Mesothelial cell of epicardium (in vitro differentiated cells): ENCODE measurements around the gene BRSK2. TPM values are rescaled to one million over a fixed set of nuclear protein-coding genes. Genes with fewer than 3 reads are reported as not detected.
"Not testable (repeated sequence)": the region's sequence is repeated elsewhere in the genome, so short reads cannot be mapped to it uniquely, and the experiment has no call there.

Experiments
- DNase-seq, 2 experiments: peaks; one replicate each; pipeline ENCODE4 v3.0.0; 2021; ENCODE audit warnings: low spot score in 2 of 2; ENCODE audit not compliant: unreplicated experiment in 2 of 2
- H3K27ac Mint-ChIP-seq: 2 replicates; pipeline ENCODE4 v1.8.0; 2021; ENCODE audit warnings: mixed read lengths
- H3K27me3 Mint-ChIP-seq: 2 replicates; pipeline ENCODE4 v1.8.0; 2021; ENCODE audit warnings: low read depth, mixed read lengths
- H3K36me3 Mint-ChIP-seq: 2 replicates; pipeline ENCODE4 v1.8.0; 2021; ENCODE audit warnings: mixed read lengths
- H3K4me1 Mint-ChIP-seq: 2 replicates; pipeline ENCODE4 v1.8.0; 2021; ENCODE audit warnings: mixed read lengths
- H3K4me3 Mint-ChIP-seq: 2 replicates; pipeline ENCODE4 v1.8.0; 2021; ENCODE audit warnings: mild to moderate bottlenecking, moderate library complexity, mixed read lengths
- H3K9me3 Mint-ChIP-seq: 2 replicates; pipeline ENCODE4 v1.8.0; 2021; ENCODE audit warnings: mixed read lengths
- CTCF ChIP-seq: fragments of 200-600 bp; sonication (generic); IDR thresholded peaks from one replicate; pipeline ENCODE4 v1.5.0; 2021; ENCODE audit warnings: antibody characterized with exemption; ENCODE audit not compliant: unreplicated experiment
- total RNA-seq: library from RNA; stranded (reverse); gene quantifications from 3 replicates; pipeline ENCODE4 v1.2.1, GENCODE V29; 2021

Gene BRSK2
- total RNA-seq, 1 donor from 2014 or later: 4.9 TPM

- Mint-ChIP-seq H3K4me1 (peaks cover 9% of the 10 kb centered on the region), H3K9me3 (no peaks in the 10 kb centered on the region), H3K36me3 (no peaks in the 10 kb centered on the region), H3K27ac (peak overlapping the region; percentile 69), H3K4me3 (no peak overlapping the region), H3K27me3 (no peaks in the 10 kb centered on the region)
- no peak for TF ChIP-seq CTCF
- DNase-seq: no peak
Measured at GRCh38 chr11:1508491-1508891, 118.8 kb downstream of the BRSK2 start.

- no peaks in the 10 kb centered on the region for H3K36me3 Mint-ChIP-seq
- DNase-seq: no peak
- H3K4me3 Mint-ChIP-seq: no peak overlapping the region
- H3K27me3 Mint-ChIP-seq: no peaks in the 10 kb centered on the region
- no peaks in the 10 kb centered on the region for H3K9me3 Mint-ChIP-seq
- H3K27ac Mint-ChIP-seq: peak overlapping the region; percentile 69
- peaks cover 9% of the 10 kb centered on the region for H3K4me1 Mint-ChIP-seq
- no peak for TF ChIP-seq CTCF
Measured at GRCh38 chr11:1508986-1509385, 119.3 kb downstream of the BRSK2 start.

- DNase-seq: no peak
- Mint-ChIP-seq H3K4me3 (no peak overlapping the region), H3K9me3 (no peaks in the 10 kb centered on the region), H3K36me3 (no peaks in the 10 kb centered on the region), H3K27ac (peak overlapping the region; percentile 58), H3K4me1 (peaks cover 9% of the 10 kb centered on the region), H3K27me3 (no peaks in the 10 kb centered on the region)
- TF ChIP-seq CTCF: no peak
Measured at GRCh38 chr11:1509626-1510255, 120.0 kb downstream of the BRSK2 start.

GRCh38 chr11:1510351-1510750 lies 120.6 kb downstream of the BRSK2 start:
- not testable (repeated sequence) for H3K9me3 Mint-ChIP-seq, H3K27me3 Mint-ChIP-seq, H3K36me3 Mint-ChIP-seq, H3K27ac Mint-ChIP-seq, DNase-seq, H3K4me3 Mint-ChIP-seq
- peaks cover 10% of the 10 kb centered on the region for H3K4me1 Mint-ChIP-seq

- no peak for DNase-seq
- Mint-ChIP-seq H3K9me3 (no peaks in the 10 kb centered on the region), H3K27me3 (no peaks in the 10 kb centered on the region), H3K4me1 (peaks cover 11% of the 10 kb centered on the region), H3K36me3 (no peaks in the 10 kb centered on the region), H3K27ac (no peak overlapping the region), H3K4me3 (no peak overlapping the region)
- TF ChIP-seq CTCF: no peak
Measured at GRCh38 chr11:1510928-1511327, 121.2 kb downstream of the BRSK2 start.

- no peak for DNase-seq
- Mint-ChIP-seq H3K27me3 (no peaks in the 10 kb centered on the region), H3K9me3 (no peaks in the 10 kb centered on the region), H3K27ac (no peak overlapping the region), H3K4me1 (peaks cover 11% of the 10 kb centered on the region), H3K36me3 (no peaks in the 10 kb centered on the region), H3K4me3 (no peak overlapping the region)
- TF ChIP-seq CTCF: no peak
Measured at GRCh38 chr11:1511937-1512496, 122.3 kb downstream of the BRSK2 start.

Other genes starting within 250 kb of the BRSK2 start
- not detected in 3 replicates for gene MUC5AC, start 232.0 kb upstream of the BRSK2 start, total RNA-seq
- gene MUC5B, start 166.9 kb upstream of the BRSK2 start, total RNA-seq: not detected in 3 replicates
- gene TOLLIP, start 80.3 kb upstream of the BRSK2 start, total RNA-seq: 40.4 to 43.9 TPM (median 43.2 TPM) in 3 replicates
- 27.6 to 31.3 TPM (median 28.1 TPM) in 3 replicates for gene MOB2, start 96.8 kb downstream of the BRSK2 start, total RNA-seq
- 7.8 to 9.1 TPM (median 8.9 TPM) in 3 replicates for gene DUSP8, start 182.3 kb downstream of the BRSK2 start, total RNA-seq
- not detected in 3 replicates for gene KRTAP5-1, start 195.3 kb downstream of the BRSK2 start, total RNA-seq
- not detected in 3 replicates for gene KRTAP5-2, start 208.4 kb downstream of the BRSK2 start, total RNA-seq
- not detected in 3 replicates for gene KRTAP5-3, start 218.5 kb downstream of the BRSK2 start, total RNA-seq
- gene KRTAP5-4, start 232.2 kb downstream of the BRSK2 start, total RNA-seq: not detected in 3 replicates
- gene KRTAP5-5, start 239.8 kb downstream of the BRSK2 start, total RNA-seq: not detected in 3 replicates